Measurements from ENCODE around the gene MAP3K5. TPM values are rescaled to one million over a fixed set of nuclear protein-coding genes. Genes with fewer than 3 reads are reported as not detected.

The MAP3K5 gene
- total RNA-seq, 3 donors from 2014 or later (not counting 1 experiment from before 2014, with no cell fraction given): 19.7 to 36.7 (median 35.4) TPM

DNA sequence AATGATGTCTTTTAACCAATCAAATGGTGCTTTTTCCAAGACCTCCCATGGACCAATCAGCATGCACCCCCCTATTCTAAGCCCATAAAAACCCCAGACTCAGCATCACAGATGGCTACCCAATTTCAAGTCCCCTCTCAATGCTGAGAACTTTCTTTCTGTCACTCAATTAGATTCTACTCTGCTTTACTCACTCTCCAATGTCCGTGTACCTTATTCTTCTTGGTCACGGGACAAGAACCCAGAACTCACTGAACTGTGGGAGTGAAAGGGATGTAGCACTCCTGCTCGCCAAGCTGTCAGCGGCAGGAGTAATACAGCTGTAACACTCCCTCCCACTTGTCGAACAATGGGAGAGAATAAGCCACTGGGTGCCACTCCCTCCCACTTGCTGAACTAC lies 221.2 kb downstream of the MAP3K5 start:
- H3K4me1 ChIP-seq (ENCODE audit: control insufficient read depth, insufficient read depth, low read length): no peaks in the 10 kb centered on the region
- Mint-ChIP-seq H3K27me3 (ENCODE audit: low read depth in 2 of 2) (no peaks in the 10 kb centered on the region), H3K9me3 (no peaks in the 10 kb centered on the region), H3K27ac (no peak overlapping the region), H3K4me1 (peaks cover 9 to 17% of the 10 kb centered on the region in 2 donors), H3K4me3 (no peak overlapping the region), H3K36me3 (peaks cover 10% of the 10 kb centered on the region)
- H3K27ac ChIP-seq (ENCODE audit: low read length): no peak overlapping the region
- WGBS (ENCODE audit: insufficient coverage): 98% methylated on average over 5 of the region's 5 CpGs
- TF ChIP-seq, protein P1, sequence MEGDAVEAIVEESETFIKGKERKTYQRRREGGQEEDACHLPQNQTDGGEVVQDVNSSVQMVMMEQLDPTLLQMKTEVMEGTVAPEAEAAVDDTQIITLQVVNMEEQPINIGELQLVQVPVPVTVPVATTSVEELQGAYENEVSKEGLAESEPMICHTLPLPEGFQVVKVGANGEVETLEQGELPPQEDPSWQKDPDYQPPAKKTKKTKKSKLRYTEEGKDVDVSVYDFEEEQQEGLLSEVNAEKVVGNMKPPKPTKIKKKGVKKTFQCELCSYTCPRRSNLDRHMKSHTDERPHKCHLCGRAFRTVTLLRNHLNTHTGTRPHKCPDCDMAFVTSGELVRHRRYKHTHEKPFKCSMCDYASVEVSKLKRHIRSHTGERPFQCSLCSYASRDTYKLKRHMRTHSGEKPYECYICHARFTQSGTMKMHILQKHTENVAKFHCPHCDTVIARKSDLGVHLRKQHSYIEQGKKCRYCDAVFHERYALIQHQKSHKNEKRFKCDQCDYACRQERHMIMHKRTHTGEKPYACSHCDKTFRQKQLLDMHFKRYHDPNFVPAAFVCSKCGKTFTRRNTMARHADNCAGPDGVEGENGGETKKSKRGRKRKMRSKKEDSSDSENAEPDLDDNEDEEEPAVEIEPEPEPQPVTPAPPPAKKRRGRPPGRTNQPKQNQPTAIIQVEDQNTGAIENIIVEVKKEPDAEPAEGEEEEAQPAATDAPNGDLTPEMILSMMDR (IDR thresholded peaks at IDR 0.05): no peak
- no peak overlapping the region for H3K4me3 ChIP-seq (ENCODE audit: low read length)
- H3K27me3 ChIP-seq (ENCODE audit: control insufficient read depth, insufficient read depth, low read length): no peaks in the 10 kb centered on the region
- ATAC-seq (no peak), DNase-seq (no peak)
- intact Hi-C loops (cut with micrococcal nuclease): no loop called here
- H3K9me3 ChIP-seq (ENCODE audit: control insufficient read depth, insufficient read depth, low read length): no peaks in the 10 kb centered on the region
- peaks cover 29% of the 10 kb centered on the region for H3K36me3 ChIP-seq (ENCODE audit: control insufficient read depth, insufficient read depth, low read length)

DNA sequence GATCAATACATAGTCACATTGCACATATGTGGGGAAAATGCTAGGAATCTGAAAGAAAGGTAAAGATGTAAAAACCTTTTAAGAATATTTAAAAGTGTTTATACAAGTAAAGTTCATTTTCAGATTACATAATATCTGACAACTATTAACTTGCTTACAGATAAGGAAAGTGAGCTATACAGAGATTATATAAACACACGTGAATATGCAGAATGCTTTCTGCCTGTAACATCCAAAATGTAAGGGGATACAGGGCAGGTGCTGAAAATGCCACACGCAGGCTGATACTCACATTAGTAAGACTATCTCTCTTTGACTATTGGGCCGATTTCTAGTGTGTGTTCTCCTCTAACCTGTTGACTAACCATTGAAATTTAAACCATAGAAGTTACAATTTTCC lies 224.1 kb downstream of the MAP3K5 start:
- peaks cover 10% of the 10 kb centered on the region for H3K36me3 Mint-ChIP-seq
- TF ChIP-seq, protein P1 (IDR thresholded peaks at IDR 0.05): no peak
- H3K9me3 Mint-ChIP-seq: no peaks in the 10 kb centered on the region
- WGBS (ENCODE audit: insufficient coverage): 97% methylated on average over 3 of the region's 3 CpGs
- H3K27me3 ChIP-seq (ENCODE audit: control insufficient read depth, insufficient read depth, low read length): no peaks in the 10 kb centered on the region
- no peaks in the 10 kb centered on the region for H3K9me3 ChIP-seq (ENCODE audit: control insufficient read depth, insufficient read depth, low read length)
- no peaks in the 10 kb centered on the region for H3K27me3 Mint-ChIP-seq (ENCODE audit: low read depth in 2 of 2)
- H3K4me1 Mint-ChIP-seq: peaks cover 29 to 40% of the 10 kb centered on the region in 2 donors
- H3K4me1 ChIP-seq (ENCODE audit: control insufficient read depth, insufficient read depth, low read length): peaks cover 7% of the 10 kb centered on the region
- intact Hi-C loops (cut with micrococcal nuclease): no loop called here
- peaks cover 16% of the 10 kb centered on the region for H3K36me3 ChIP-seq (ENCODE audit: control insufficient read depth, insufficient read depth, low read length)
- ATAC-seq: no peak
- DNase-seq: no peak
- peak overlapping the region in 1 of 2 donors; percentile 59 for H3K27ac Mint-ChIP-seq
- H3K27ac ChIP-seq (ENCODE audit: low read length): no peak overlapping the region
- H3K4me3 Mint-ChIP-seq: no peak overlapping the region
- no peak overlapping the region for H3K4me3 ChIP-seq (ENCODE audit: low read length)

DNA sequence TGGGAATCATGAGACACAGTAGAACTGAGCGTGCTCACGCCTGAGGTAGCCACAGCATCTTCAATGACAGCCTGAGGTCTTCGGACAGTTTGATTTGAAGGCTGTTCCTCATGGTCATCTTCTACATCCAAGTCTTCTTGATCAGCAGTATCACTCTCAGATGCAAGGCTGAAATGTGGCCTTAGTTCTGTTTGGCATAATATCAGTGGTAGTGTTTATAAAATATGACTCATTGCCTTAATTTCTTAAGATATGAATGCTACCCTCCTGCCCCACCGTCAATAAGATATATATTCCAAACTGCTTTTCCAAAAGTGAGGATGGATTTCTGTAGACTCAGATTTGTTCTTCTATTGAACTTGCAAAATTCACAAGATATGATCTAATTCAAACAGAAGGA lies 224.6 kb downstream of the MAP3K5 start:
- Histone ChIP-seq H3K4me1 (ENCODE audit: control insufficient read depth, insufficient read depth, low read length) (peaks cover 9% of the 10 kb centered on the region), H3K27me3 (ENCODE audit: control insufficient read depth, insufficient read depth, low read length) (no peaks in the 10 kb centered on the region), H3K9me3 (ENCODE audit: control insufficient read depth, insufficient read depth, low read length) (no peaks in the 10 kb centered on the region), H3K36me3 (ENCODE audit: control insufficient read depth, insufficient read depth, low read length) (peaks cover 11% of the 10 kb centered on the region), H3K27ac (ENCODE audit: low read length) (no peak overlapping the region), H3K4me3 (ENCODE audit: low read length) (no peak overlapping the region)
- H3K27me3 Mint-ChIP-seq (ENCODE audit: low read depth in 2 of 2): no peaks in the 10 kb centered on the region
- intact Hi-C loops (cut with micrococcal nuclease): no loop called here
- peak overlapping the region in 1 of 2 donors; percentile 59 for H3K27ac Mint-ChIP-seq
- TF ChIP-seq, protein P1 (IDR thresholded peaks at IDR 0.05): no peak
- DNase-seq (no peak), ATAC-seq (no peak)
- no peak overlapping the region for H3K4me3 Mint-ChIP-seq
- peaks cover 10% of the 10 kb centered on the region for H3K36me3 Mint-ChIP-seq
- 93% methylated on average over 3 of the region's 4 CpGs for WGBS (ENCODE audit: insufficient coverage)
- H3K9me3 Mint-ChIP-seq: no peaks in the 10 kb centered on the region
- H3K4me1 Mint-ChIP-seq: peaks cover 31 to 44% of the 10 kb centered on the region in 2 donors

DNA sequence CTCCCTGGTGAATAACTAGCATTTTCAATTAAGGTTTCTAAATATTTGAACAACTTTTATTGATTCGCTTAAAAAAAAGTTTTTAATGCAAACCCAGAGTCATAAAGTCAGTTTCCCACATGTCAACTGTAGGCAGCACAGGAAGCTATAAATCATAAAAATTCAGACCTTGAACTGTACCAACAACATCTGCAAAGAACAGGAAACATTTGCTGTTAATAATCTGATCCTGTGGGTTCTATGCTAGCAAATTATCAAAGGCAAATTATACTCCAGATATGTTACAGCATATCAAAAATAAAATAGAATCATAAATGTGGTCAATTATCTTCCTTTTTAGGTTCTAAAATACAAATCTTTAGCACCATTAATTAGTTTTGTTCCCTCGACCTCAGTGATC lies 225.4 kb downstream of the MAP3K5 start:
- no peak overlapping the region for H3K4me3 Mint-ChIP-seq
- Histone ChIP-seq H3K27me3 (ENCODE audit: control insufficient read depth, insufficient read depth, low read length) (no peaks in the 10 kb centered on the region), H3K9me3 (ENCODE audit: control insufficient read depth, insufficient read depth, low read length) (no peaks in the 10 kb centered on the region), H3K4me3 (ENCODE audit: low read length) (no peak overlapping the region), H3K27ac (ENCODE audit: low read length) (no peak overlapping the region), H3K36me3 (ENCODE audit: control insufficient read depth, insufficient read depth, low read length) (peaks cover 16% of the 10 kb centered on the region), H3K4me1 (ENCODE audit: control insufficient read depth, insufficient read depth, low read length) (peaks cover 11% of the 10 kb centered on the region)
- H3K9me3 Mint-ChIP-seq: no peaks in the 10 kb centered on the region
- H3K27me3 Mint-ChIP-seq (ENCODE audit: low read depth in 2 of 2): no peaks in the 10 kb centered on the region
- WGBS (ENCODE audit: insufficient coverage): 29% methylated on average over 1 of the region's 2 CpGs
- DNase-seq (no peak), ATAC-seq (no peak)
- H3K36me3 Mint-ChIP-seq: peaks cover 10% of the 10 kb centered on the region
- intact Hi-C loops (cut with micrococcal nuclease): no loop called here
- H3K4me1 Mint-ChIP-seq: peaks cover 35 to 52% of the 10 kb centered on the region in 2 donors
- peak overlapping the region; percentile 16 to 59 for H3K27ac Mint-ChIP-seq
- TF ChIP-seq, protein P1 (IDR thresholded peaks at IDR 0.05): no peak

All from natural killer cell (primary cell).